ENCODE measurements around the gene IFT122. TPM values are rescaled to one million over a fixed set of nuclear protein-coding genes. Genes with fewer than 3 reads are reported as not detected.
A peak's percentile ranks its signal among the peaks of the same experiment; 100 is the strongest.

IFT122 gene
- total and polyA plus RNA-seq, 2 donors from 2014 or later, result 18.4 to 59.2 TPM

- intact Hi-C loops (cut with DNase I), result no loop called here
- Histone ChIP-seq H3K4me1 (ENCODE audit: control insufficient read depth in 2 of 3, insufficient read depth in 2 of 3, low read depth in 1 of 3, low read length in 3 of 3) (peaks cover 0 to 9% (median 3%) of the 10 kb centered on the region in 3 donors), H3K27ac (ENCODE audit: low read depth in 2 of 2, low read length in 2 of 2) (no peak overlapping the region), H3K36me3 (ENCODE audit: control insufficient read depth in 2 of 3, insufficient read depth in 3 of 3, low read length in 3 of 3) (no peaks in the 10 kb centered on the region), H3K9me3 (ENCODE audit: control insufficient read depth in 2 of 3, insufficient read depth in 1 of 3, low read length in 3 of 3) (no peaks in the 10 kb centered on the region), H3K4me3 (ENCODE audit: low read length in 3 of 3) (no peak overlapping the region), H3K9ac (ENCODE audit: low read length in 3 of 3) (no peak overlapping the region), H3K27me3 (ENCODE audit: control insufficient read depth, insufficient read depth, low read length) (no peaks in the 10 kb centered on the region)
- no peak for FAIRE-seq
- TF ChIP-seq, protein P1, sequence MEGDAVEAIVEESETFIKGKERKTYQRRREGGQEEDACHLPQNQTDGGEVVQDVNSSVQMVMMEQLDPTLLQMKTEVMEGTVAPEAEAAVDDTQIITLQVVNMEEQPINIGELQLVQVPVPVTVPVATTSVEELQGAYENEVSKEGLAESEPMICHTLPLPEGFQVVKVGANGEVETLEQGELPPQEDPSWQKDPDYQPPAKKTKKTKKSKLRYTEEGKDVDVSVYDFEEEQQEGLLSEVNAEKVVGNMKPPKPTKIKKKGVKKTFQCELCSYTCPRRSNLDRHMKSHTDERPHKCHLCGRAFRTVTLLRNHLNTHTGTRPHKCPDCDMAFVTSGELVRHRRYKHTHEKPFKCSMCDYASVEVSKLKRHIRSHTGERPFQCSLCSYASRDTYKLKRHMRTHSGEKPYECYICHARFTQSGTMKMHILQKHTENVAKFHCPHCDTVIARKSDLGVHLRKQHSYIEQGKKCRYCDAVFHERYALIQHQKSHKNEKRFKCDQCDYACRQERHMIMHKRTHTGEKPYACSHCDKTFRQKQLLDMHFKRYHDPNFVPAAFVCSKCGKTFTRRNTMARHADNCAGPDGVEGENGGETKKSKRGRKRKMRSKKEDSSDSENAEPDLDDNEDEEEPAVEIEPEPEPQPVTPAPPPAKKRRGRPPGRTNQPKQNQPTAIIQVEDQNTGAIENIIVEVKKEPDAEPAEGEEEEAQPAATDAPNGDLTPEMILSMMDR (IDR thresholded peaks at IDR 0.05; ENCODE audit: borderline replicate concordance, extremely low read depth, insufficient read depth), result no peak
- no peak for DNase-seq
Observed at GRCh38 chr3:129555153-129555550, 115.1 kb downstream of the IFT122 start.

DNA sequence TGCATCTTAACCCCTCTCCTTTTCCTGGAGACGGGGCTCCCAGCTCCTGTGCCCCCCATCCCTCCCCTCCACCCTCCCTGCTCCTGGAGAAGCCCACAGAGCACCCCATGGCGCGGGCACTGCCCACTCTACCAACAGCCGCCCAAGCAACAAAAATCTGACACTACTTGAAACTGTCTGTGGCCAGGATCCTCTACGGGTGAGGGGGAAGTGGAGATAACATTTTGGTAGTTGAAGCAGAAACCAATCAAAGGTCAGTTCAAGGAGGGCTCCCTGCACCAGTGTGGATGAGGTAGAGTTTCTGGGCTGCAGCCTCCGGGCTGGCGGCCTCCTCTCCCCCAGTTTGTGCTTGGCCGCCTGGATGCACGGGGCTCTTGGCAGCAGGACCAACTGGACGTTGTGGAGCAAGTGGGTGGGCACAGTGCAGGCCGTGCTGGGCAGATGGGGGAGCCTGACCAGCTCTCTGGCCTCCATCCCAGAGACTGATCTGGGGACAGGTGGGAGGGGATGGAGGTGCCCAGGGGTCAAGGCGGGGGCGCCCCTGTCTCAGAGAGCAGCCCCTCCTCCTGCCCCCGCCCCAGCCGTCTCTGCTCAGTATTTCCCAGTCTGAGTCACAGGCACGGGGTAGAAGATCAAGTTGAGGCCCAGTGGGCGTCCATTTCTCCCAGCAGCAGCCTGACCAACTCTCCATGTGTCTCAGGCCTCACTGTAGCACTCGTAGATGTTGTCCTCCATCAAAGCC, 115.8 kb downstream of the IFT122 start:
- FAIRE-seq, result no peak
- no peaks in the 10 kb centered on the region for H3K9me3 ChIP-seq (ENCODE audit: control insufficient read depth in 2 of 3, insufficient read depth in 1 of 3, low read length in 3 of 3)
- no peak overlapping the region for H3K4me3 ChIP-seq (ENCODE audit: low read length in 3 of 3)
- H3K4me1 ChIP-seq (ENCODE audit: control insufficient read depth in 2 of 3, insufficient read depth in 2 of 3, low read depth in 1 of 3, low read length in 3 of 3), result peaks cover 2 to 11% (median 3%) of the 10 kb centered on the region in 3 donors
- no peaks in the 10 kb centered on the region for H3K36me3 ChIP-seq (ENCODE audit: control insufficient read depth in 2 of 3, insufficient read depth in 3 of 3, low read length in 3 of 3)
- H3K27me3 ChIP-seq (ENCODE audit: control insufficient read depth, insufficient read depth, low read length), result no peaks in the 10 kb centered on the region
- intact Hi-C loops (cut with DNase I), result no loop called here
- peak in 1 of 5 donors; percentile 72 for DNase-seq
- no peak overlapping the region for H3K9ac ChIP-seq (ENCODE audit: low read length in 3 of 3)
- no peak overlapping the region for H3K27ac ChIP-seq (ENCODE audit: low read depth in 2 of 2, low read length in 2 of 2)
- TF ChIP-seq, protein P1 (IDR thresholded peaks at IDR 0.05; ENCODE audit: borderline replicate concordance, extremely low read depth, insufficient read depth), result no peak

DNA sequence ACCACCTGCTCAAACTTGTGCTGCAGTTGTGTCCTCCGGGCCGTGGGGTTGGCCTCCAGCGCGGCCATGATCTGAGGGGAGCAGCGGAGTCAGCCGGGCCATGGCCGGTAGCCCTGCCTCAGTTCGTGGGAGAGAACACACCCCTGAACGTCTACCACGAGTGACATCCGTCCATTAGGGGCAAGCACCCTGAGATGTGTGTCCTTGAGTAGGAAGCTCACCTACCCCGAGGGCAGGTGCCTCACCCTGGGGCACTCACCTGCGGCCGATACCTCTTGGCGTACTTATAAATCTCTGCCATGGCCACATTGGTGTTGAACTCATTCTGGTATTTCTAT, 116.3 kb downstream of the IFT122 start:
- Histone ChIP-seq H3K36me3 (ENCODE audit: control insufficient read depth in 2 of 3, insufficient read depth in 3 of 3, low read length in 3 of 3) (no peaks in the 10 kb centered on the region), H3K27ac (ENCODE audit: low read depth in 2 of 2, low read length in 2 of 2) (no peak overlapping the region), H3K9ac (ENCODE audit: low read length in 3 of 3) (no peak overlapping the region), H3K27me3 (ENCODE audit: control insufficient read depth, insufficient read depth, low read length) (no peaks in the 10 kb centered on the region), H3K9me3 (ENCODE audit: control insufficient read depth in 2 of 3, insufficient read depth in 1 of 3, low read length in 3 of 3) (no peaks in the 10 kb centered on the region), H3K4me1 (ENCODE audit: control insufficient read depth in 2 of 3, insufficient read depth in 2 of 3, low read depth in 1 of 3, low read length in 3 of 3) (peaks cover 3 to 16% (median 3%) of the 10 kb centered on the region in 3 donors), H3K4me3 (ENCODE audit: low read length in 3 of 3) (no peak overlapping the region)
- DNase-seq, result no peak
- intact Hi-C loops (cut with DNase I), result no loop called here
- TF ChIP-seq, protein P1 (IDR thresholded peaks at IDR 0.05; ENCODE audit: borderline replicate concordance, extremely low read depth, insufficient read depth), result no peak
- FAIRE-seq, result no peak
